Dermis blood vessel endothelial cell (primary cell): Measurements from ENCODE around the gene RASGRP4. TPM values are rescaled to one million over a fixed set of nuclear protein-coding genes. Genes with fewer than 3 reads are reported as not detected.
"Not testable (repeated sequence)": the region's sequence is repeated elsewhere in the genome, so short reads cannot be mapped to it uniquely, and the experiment has no call there.

Source experiments
- DNase-seq: peaks from one replicate; pipeline ENCODE4 v3.0.0; 2010
- total RNA-seq: library from RNA; depleted of rRNA; stranded (reverse); fragments of >200 nt; gene quantifications from 2 replicates; pipeline ENCODE4 v1.2.3, GENCODE V29; 2014

RASGRP4 gene
- total RNA-seq, 1 donor from 2014 or later, result not detected

- DNase-seq, result not testable (repeated sequence)
Measured at GRCh38 chr19:38362946-38363688, 62.9 kb downstream of the RASGRP4 start.

- DNase-seq, result peak; percentile 58
Measured at GRCh38 chr19:38362076-38362945, 63.7 kb downstream of the RASGRP4 start.

DNA sequence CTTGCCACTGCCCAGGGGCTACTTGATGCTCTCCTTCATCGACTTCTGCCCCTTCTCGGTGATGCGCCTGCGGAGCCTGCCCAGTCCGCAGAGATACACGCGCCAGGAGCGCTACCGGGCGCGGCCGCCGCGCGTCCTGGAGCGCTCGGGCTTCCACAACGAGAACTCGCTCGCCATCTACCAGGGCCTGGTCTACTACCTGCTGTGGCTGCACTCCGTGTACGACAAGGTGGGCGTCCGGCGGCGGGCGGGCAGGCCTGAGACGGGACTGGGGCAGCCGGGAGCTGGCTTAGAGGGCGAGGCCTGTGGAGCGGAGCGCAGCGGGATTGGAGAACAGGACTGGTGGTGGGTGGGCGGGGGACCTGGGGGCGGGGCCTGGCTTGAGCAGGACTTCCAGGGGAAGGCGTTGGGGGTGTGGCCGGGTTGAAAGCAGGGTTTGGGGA lies 64.4 kb downstream of the RASGRP4 start:
- DNase-seq, result peak; percentile 76

DNA sequence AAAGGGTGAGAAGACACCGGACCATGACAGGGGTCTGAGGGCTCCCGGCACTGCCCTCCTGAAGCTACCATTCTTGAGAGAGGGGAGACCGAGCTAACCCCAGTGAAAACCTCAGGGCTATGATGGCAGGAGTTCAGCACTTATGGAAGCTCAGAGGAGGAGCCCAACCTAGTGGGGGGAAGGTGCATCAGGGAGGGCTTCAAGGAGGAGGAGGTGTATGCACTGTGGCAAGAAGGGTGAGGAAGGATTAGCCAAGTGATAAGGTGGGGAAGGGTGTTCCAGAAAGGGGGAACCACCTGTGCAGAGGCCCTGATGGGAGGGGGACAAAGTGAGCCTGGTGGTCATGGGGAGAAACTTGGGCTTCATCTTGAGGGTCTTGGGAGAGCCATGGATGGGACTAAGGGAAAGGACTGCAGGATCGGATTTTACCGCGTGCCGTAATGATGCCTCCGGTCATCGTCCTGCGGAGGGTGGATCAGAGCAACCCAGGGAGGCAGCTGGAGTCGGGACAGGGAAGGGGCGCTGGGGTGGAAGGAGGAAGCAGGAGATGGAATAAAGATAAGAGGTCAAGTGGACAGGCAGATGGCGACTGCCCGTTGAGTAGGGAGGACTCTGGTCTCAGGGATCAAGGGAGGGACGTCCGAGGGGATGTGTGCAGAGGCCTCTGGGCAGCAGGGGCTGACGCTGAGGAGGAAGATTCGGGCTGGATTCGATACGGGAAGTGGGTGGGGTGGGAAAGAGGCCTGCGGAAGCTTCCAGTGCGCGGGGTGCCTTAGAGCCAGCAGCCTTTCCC lies 65.0 kb downstream of the RASGRP4 start:
- no peak for DNase-seq

DNA sequence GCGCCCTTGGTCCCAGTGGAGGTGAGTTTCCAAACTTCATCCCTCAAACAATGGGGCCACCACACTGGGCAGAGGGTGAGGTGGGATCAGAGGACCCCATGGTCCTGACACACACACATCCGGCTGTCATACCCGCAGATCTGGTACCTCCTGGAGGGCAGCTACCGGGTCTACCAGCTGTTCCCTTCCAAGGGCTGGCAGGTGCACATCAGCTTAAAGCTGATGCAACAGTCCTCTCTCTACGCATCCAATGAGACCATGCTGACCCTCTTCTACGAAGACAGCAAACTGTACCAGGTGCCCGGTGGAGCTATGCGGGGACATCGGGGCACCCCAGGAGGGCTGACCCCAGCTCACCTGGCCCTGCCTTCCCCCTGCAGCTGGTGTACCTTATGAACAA lies 65.7 kb downstream of the RASGRP4 start:
- DNase-seq, result no peak

GRCh38 chr19:38359242-38360021 lies 66.6 kb downstream of the RASGRP4 start:
- no peak for DNase-seq

Other genes with a start within 250 kb of the RASGRP4 start
- gene DPF1, start 202.0 kb downstream of the RASGRP4 start, total RNA-seq, result 0.34 and 0.47 TPM in 2 replicates
- gene PPP1R14A, start 169.8 kb downstream of the RASGRP4 start, total RNA-seq, result 4.1 TPM in 2 replicates
- gene SPINT2, start 161.6 kb downstream of the RASGRP4 start, total RNA-seq, result 25.9 and 34.5 TPM in 2 replicates
- gene C19orf33, start 122.0 kb downstream of the RASGRP4 start, total RNA-seq, result 14.8 TPM in 1 of 2 replicates, not detected in the other
- 76.6 and 97.3 TPM in 2 replicates for gene YIF1B, start 110.3 kb downstream of the RASGRP4 start, total RNA-seq
- gene KCNK6, start 106.4 kb downstream of the RASGRP4 start, total RNA-seq, result 8.7 and 10.2 TPM in 2 replicates
- gene CATSPERG, start 90.4 kb downstream of the RASGRP4 start, total RNA-seq, result 2.0 and 6.1 TPM in 2 replicates
- 251 and 344 TPM in 2 replicates for gene PSMD8, start 51.6 kb downstream of the RASGRP4 start, total RNA-seq
- 0.23 and 0.34 TPM in 2 replicates for gene GGN, start 38.2 kb downstream of the RASGRP4 start, total RNA-seq
- 0.51 and 1.0 TPM in 2 replicates for gene SPRED3, start 37.5 kb downstream of the RASGRP4 start, total RNA-seq
- gene FAM98C, start 23.1 kb downstream of the RASGRP4 start, total RNA-seq, result 7.3 and 12.3 TPM in 2 replicates
- gene RYR1, start 7.5 kb upstream of the RASGRP4 start, total RNA-seq, result under 0.01 and 0.14 TPM in 2 replicates
- gene MAP4K1, start 191.7 kb upstream of the RASGRP4 start, total RNA-seq, result 0.09 TPM in 1 of 2 replicates, not detected in the other
- gene EIF3K, start 193.0 kb upstream of the RASGRP4 start, total RNA-seq, result 350 and 735 TPM in 2 replicates
- 315 and 728 TPM in 2 replicates for gene ACTN4, start 221.4 kb upstream of the RASGRP4 start, total RNA-seq